Uterus (tissue), 2 donors: ENCODE measurements around the gene HPS4.

Source experiments
- CTCF ChIP-seq, 4 experiments: fragments of 200-600 bp in 2 of 4; fragments of 450-650 bp in 2 of 4; sonication (generic) in 2 of 4; IDR thresholded peaks; one replicate each; pipeline ENCODE4 v1.5.1; 2016 to 2019; ENCODE audit warnings: antibody characterized with exemption in 4 of 4, mild to moderate bottlenecking in 2 of 4, moderate library complexity in 1 of 4
- POLR2A ChIP-seq, 2 donors: fragments of 450-650 bp; IDR thresholded peaks; one replicate each; pipeline ENCODE4 v1.6.1; 2016; ENCODE audit warnings: antibody characterized with exemption in 2 of 2, mild to moderate bottlenecking in 1 of 2, moderate library complexity in 1 of 2

GRCh38 chr22:26404851-26405421 is 78.6 kb downstream of the HPS4 start:
- TF ChIP-seq POLR2A (IDR thresholded peaks at IDR 0.05): no peak
- TF ChIP-seq CTCF (IDR thresholded peaks at IDR 0.05): no peak
